ENCODE data around the gene PDIA2. TPM values are rescaled to one million over a fixed set of nuclear protein-coding genes. Genes with fewer than 3 reads are reported as not detected.
A peak's percentile ranks its signal among the peaks of the same experiment; 100 is the strongest.

PDIA2 gene, protein sequence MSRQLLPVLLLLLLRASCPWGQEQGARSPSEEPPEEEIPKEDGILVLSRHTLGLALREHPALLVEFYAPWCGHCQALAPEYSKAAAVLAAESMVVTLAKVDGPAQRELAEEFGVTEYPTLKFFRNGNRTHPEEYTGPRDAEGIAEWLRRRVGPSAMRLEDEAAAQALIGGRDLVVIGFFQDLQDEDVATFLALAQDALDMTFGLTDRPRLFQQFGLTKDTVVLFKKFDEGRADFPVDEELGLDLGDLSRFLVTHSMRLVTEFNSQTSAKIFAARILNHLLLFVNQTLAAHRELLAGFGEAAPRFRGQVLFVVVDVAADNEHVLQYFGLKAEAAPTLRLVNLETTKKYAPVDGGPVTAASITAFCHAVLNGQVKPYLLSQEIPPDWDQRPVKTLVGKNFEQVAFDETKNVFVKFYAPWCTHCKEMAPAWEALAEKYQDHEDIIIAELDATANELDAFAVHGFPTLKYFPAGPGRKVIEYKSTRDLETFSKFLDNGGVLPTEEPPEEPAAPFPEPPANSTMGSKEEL
- total RNA-seq = 0.84 TPM
- polyA plus RNA-seq (ENCODE audit: insufficient read depth in 1 of 8, insufficient read length in 8 of 8, low replicate concordance in 1 of 8) = 1 to 10 TPM in 1 of 8 donors, under 1 TPM in 7; 0.46 to 1.8 (median 0.60) TPM
- long read RNA-seq, donor 1 = 0 reads
- long read RNA-seq, donor 2 = 0 reads
- long read RNA-seq, donor 3 = 0 reads
- long read RNA-seq, donor 4 = 0 reads
- long read RNA-seq, donor 5 = 0 reads
- long read RNA-seq, donor 6 = 0 reads
- long read RNA-seq, donor 7 = 0 reads
- long read RNA-seq, donor 8 = 0 reads
- long read RNA-seq, donor 9 = 0 reads
- long read RNA-seq, donor 10 = 0 reads
- long read RNA-seq, donor 11 = 0 reads

DNA sequence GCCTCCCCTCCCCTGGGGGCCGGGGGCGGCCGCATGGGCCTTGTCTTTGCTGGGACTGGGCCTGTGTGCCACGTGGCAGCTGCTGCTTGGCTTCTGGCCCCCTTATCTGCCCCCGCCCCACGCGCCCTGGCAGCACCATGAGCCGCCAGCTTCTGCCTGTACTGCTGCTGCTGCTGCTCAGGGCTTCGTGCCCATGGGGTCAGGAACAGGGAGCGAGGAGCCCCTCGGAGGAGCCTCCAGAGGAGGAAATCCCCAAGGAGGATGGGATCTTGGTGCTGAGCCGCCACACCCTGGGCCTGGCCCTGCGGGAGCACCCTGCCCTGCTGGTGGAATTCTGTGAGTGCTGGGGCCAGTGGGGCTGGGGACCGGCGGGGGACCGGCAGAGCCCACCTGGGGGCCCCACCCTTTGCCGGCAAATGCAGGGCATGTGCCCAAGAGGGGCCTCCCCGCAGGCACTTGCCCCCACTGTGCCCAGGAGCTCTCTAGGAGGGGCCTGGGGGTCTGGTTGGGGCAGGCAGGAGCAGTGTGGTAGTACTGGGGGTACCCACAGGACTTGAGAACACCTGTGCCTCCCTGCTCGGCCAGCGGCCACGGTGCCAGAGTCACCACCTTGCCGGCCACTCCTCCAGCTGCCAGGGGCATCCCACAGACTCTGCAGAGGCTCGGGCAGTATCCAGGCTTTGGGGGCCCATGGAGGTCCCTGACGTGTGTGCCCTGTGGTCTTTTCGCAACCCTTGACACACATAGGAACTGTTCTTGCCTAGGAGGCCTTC, at the start of gene PDIA2:
PDIA2 (plus strand) TSS at position 132 of the 773 bp plus-strand sequence; CDS start at position 138, 6 bp downstream.
- no peak within 1 kb of the TSS for H3K27ac ChIP-seq (ENCODE audit: low read length)
- H3K9me3 ChIP-seq (replicated peaks; ENCODE audit: control insufficient read depth, low read depth, low read length) = no peaks in the 10 kb centered on the region
- DNase-seq = no peak
- peaks cover 20% of the 10 kb centered on the region for H3K36me3 ChIP-seq (ENCODE audit: control insufficient read depth, insufficient read depth, low read length)
- H3K4me1 ChIP-seq (ENCODE audit: control insufficient read depth, insufficient read depth, low read length) = peaks cover 13% of the 10 kb centered on the region
- no peak within 1 kb of the TSS for H3K4me3 ChIP-seq (ENCODE audit: low read length)
- peaks cover 45% of the 10 kb centered on the region for H3K27me3 ChIP-seq (ENCODE audit: control insufficient read depth, insufficient read depth, low read length)
- 70% methylated on average over 18 of the region's 25 CpGs for WGBS (ENCODE audit: insufficient coverage)

DNA sequence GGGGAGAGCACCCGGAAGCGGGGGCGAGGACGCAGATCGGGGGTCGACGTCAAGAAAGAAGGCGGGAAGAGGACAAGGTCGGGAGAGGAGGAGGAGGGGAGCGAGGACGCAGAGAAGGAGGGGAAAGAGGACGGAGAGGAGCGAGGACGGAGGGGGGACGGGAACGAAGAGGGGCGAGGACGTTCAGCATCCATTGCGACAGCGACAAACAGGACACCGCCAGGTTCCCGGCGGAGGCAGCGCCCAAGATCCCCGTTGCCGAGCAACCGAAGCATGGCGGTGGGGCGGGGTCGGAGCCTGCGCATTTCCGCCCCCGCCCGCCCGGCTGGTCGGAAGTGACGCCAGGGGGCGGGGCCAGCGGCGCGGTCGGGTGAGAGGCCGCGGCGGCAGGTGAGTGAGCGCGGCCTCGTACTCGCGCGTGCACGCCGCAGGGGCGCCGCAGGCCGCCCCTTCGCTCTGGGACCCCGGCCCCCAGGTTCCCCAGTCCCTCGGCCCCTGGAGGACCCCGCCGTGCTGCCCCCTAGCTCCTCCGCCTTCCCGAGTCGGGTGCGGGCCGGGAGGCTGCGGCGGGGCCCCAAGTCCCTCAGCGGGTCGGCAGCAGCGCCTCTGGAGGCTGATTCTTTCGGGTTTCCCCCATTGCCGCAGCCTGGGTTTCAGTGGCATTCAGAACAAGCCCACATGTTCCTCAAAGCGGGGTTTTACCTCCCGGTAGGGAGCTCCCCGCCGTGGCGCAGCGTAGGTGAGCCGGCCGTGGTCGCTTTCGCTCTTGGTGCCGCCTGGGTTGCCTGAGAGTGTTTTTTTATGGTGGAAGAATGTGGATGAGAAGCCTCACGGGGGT, 48.3 kb upstream of the PDIA2 start, which contains the start of gene FAM234A:
FAM234A (plus strand) TSS at position 354 of the 838 bp plus-strand sequence. CDS start 19,593 bp downstream, outside the sequence.
- peak within 1 kb of the TSS; percentile 91 for H3K4me3 ChIP-seq (ENCODE audit: low read length)
- H3K27ac ChIP-seq (ENCODE audit: low read length) = peak within 1 kb of the TSS; percentile 99
- H3K36me3 ChIP-seq (ENCODE audit: control insufficient read depth, insufficient read depth, low read length) = peaks cover 4% of the 10 kb centered on the region
- H3K9me3 ChIP-seq (replicated peaks; ENCODE audit: control insufficient read depth, low read depth, low read length) = no peaks in the 10 kb centered on the region
- DNase-seq = peak; percentile 97
- WGBS (ENCODE audit: insufficient coverage) = under 1% methylated on average over 85 of the region's 85 CpGs
- H3K27me3 ChIP-seq (ENCODE audit: control insufficient read depth, insufficient read depth, low read length) = no peaks in the 10 kb centered on the region
- H3K4me1 ChIP-seq (ENCODE audit: control insufficient read depth, insufficient read depth, low read length) = peaks cover 6% of the 10 kb centered on the region

DNA sequence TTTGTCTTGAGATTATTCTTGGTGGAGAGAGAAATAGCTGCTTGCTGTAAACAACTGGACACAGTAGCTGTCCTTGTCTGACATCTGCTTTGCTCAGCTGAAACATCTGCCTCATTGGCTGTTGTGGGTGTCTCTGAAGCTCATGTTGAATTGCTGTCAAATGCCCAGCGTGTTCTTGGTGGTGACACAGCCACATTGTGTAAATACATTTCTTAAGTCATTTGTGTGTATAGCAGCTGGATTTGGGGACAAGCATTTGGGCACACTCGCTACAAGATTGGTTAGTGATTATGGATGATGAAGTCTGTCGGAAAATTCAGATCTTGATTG, 43.1 kb upstream of the PDIA2 start:
- peaks cover 4% of the 10 kb centered on the region for H3K36me3 ChIP-seq (ENCODE audit: control insufficient read depth, insufficient read depth, low read length)
- DNase-seq = no peak
- peak overlapping the region; percentile 3 for H3K27ac ChIP-seq (ENCODE audit: low read length)
- H3K9me3 ChIP-seq (replicated peaks; ENCODE audit: control insufficient read depth, low read depth, low read length) = no peaks in the 10 kb centered on the region
- peaks cover 14% of the 10 kb centered on the region for H3K4me1 ChIP-seq (ENCODE audit: control insufficient read depth, insufficient read depth, low read length)
- no peak overlapping the region for H3K4me3 ChIP-seq (ENCODE audit: low read length)
- H3K27me3 ChIP-seq (ENCODE audit: control insufficient read depth, insufficient read depth, low read length) = no peaks in the 10 kb centered on the region
- WGBS (ENCODE audit: insufficient coverage) = 76% methylated on average over 2 of the region's 3 CpGs

DNA sequence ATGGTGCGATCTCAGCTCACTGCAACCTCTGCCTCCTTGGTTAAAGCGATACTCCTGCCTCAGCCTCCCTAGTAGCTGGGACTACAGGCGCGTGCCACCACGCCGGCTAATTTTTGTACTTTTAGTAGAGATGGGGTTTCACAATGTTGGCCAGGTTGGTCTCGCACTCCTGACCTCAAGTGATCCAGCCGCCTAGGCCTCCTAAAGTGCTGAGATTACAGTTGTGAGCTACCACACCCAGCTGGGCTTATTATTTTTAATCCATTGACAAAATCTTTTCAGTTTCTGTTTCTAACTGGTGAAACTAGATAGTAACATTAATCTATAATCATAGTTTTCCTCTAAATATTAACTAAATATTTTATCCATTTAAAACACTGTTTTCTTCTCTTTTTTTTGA, 42.4 kb upstream of the PDIA2 start:
- H3K27me3 ChIP-seq (ENCODE audit: control insufficient read depth, insufficient read depth, low read length) = no peaks in the 10 kb centered on the region
- no CpG with 5 or more reads among the region's 8 CpGs for WGBS (ENCODE audit: insufficient coverage)
- peaks cover 12% of the 10 kb centered on the region for H3K4me1 ChIP-seq (ENCODE audit: control insufficient read depth, insufficient read depth, low read length)
- H3K9me3 ChIP-seq (replicated peaks; ENCODE audit: control insufficient read depth, low read depth, low read length) = no peaks in the 10 kb centered on the region
- H3K27ac ChIP-seq (ENCODE audit: low read length) = no peak overlapping the region
- peaks cover 4% of the 10 kb centered on the region for H3K36me3 ChIP-seq (ENCODE audit: control insufficient read depth, insufficient read depth, low read length)
- H3K4me3 ChIP-seq (ENCODE audit: low read length) = no peak overlapping the region
- DNase-seq = no peak

DNA sequence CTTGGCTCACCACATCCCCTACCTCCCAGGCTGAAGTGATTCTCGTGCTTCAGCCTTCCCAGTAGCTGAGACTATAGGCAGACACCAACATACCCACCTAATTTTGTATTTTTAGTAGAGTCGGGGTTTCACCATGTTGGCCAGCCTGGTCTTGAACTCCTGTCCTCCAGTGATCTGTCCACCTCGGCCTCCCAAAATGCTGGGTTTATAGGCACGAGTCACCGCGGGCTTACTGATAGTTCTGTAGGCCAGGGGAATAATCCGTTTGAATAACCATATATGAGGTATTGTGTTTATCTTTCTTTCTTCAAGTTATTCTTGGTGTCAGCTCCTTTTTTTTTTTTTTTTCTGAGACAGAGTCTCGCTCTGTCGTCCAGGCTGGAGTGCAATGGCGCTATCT, 40.7 kb upstream of the PDIA2 start:
- Histone ChIP-seq H3K4me1 (ENCODE audit: control insufficient read depth, insufficient read depth, low read length) (peaks cover 10% of the 10 kb centered on the region), H3K9me3 (replicated peaks; ENCODE audit: control insufficient read depth, low read depth, low read length) (no peaks in the 10 kb centered on the region), H3K27ac (ENCODE audit: low read length) (no peak overlapping the region), H3K36me3 (ENCODE audit: control insufficient read depth, insufficient read depth, low read length) (peaks cover 3% of the 10 kb centered on the region), H3K27me3 (ENCODE audit: control insufficient read depth, insufficient read depth, low read length) (no peaks in the 10 kb centered on the region), H3K4me3 (ENCODE audit: low read length) (no peak overlapping the region)
- WGBS (ENCODE audit: insufficient coverage) = 92% methylated on average over 4 of the region's 10 CpGs
- no peak for DNase-seq

DNA sequence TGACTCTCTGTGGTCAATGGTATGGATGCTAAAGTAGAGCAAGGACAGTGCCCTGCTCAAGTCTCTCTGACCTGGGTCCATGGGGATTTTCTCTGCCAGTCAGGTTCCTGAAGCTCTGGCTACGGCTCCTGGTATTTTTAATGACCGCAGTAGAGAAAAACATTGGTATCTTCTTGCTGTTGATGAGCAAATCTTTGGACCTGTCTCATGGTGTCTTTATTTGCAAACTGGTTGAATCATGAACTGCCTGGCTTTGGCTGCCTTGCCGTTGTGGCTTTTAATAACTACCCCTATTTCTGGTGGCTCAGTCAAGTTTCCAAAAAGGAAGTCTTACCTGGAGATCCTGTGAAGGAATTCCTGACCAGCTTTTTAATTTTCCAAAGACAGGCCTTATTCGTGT, 39.6 kb upstream of the PDIA2 start:
- WGBS (ENCODE audit: insufficient coverage) = 81% methylated on average over 3 of the region's 4 CpGs
- Histone ChIP-seq H3K9me3 (replicated peaks; ENCODE audit: control insufficient read depth, low read depth, low read length) (no peaks in the 10 kb centered on the region), H3K27me3 (ENCODE audit: control insufficient read depth, insufficient read depth, low read length) (no peaks in the 10 kb centered on the region), H3K36me3 (ENCODE audit: control insufficient read depth, insufficient read depth, low read length) (no peaks in the 10 kb centered on the region), H3K4me3 (ENCODE audit: low read length) (no peak overlapping the region), H3K4me1 (ENCODE audit: control insufficient read depth, insufficient read depth, low read length) (peaks cover 10% of the 10 kb centered on the region), H3K27ac (ENCODE audit: low read length) (no peak overlapping the region)
- no peak for DNase-seq

DNA sequence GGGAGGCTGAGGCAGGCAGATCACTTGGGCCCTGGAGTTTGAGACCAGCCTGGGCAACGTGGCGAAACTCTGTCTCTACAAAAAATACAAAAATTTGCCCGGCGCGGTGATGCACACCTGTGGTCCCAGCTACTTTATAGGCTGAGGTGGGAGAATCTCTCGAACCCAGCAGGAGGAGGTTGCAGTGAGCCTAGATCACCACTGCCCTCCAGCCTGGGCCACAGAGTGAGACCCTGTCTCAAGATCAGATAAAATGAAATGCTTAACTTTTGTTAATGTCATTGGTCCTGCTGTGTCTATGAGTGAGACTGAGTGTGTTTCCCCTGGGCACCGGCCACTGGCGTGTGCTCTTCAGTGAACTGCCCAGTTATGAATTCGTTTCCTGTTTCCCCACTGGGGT, 37.9 kb upstream of the PDIA2 start:
- H3K27me3 ChIP-seq (ENCODE audit: control insufficient read depth, insufficient read depth, low read length) = no peaks in the 10 kb centered on the region
- DNase-seq = no peak
- peaks cover 4% of the 10 kb centered on the region for H3K4me1 ChIP-seq (ENCODE audit: control insufficient read depth, insufficient read depth, low read length)
- no peak overlapping the region for H3K27ac ChIP-seq (ENCODE audit: low read length)
- H3K9me3 ChIP-seq (replicated peaks; ENCODE audit: control insufficient read depth, low read depth, low read length) = no peaks in the 10 kb centered on the region
- peaks cover 4% of the 10 kb centered on the region for H3K36me3 ChIP-seq (ENCODE audit: control insufficient read depth, insufficient read depth, low read length)
- no peak overlapping the region for H3K4me3 ChIP-seq (ENCODE audit: low read length)
- WGBS (ENCODE audit: insufficient coverage) = 75% methylated on average over 4 of the region's 9 CpGs

DNA sequence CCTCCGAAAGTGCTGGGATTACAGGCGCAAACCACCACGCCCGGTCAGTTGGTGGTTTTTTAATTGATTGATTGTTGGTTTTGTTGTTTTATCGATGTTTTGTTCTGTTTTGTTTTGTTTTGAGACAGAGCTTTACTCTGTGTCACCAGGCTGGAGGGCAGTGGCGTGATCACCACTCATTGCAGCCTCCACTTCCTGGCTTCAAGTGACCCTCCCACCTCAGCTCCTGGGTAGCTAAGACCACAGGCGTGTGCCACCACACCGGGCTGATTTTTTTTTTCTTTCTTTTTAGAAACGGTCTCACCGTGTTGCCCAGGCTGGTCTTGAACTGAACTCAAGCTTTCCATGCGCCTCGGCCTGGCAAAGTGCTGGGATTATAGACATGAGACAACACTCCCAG, 35.9 kb upstream of the PDIA2 start:
- H3K9me3 ChIP-seq (replicated peaks; ENCODE audit: control insufficient read depth, low read depth, low read length) = no peaks in the 10 kb centered on the region
- WGBS (ENCODE audit: insufficient coverage) = 98% methylated on average over 5 of the region's 12 CpGs
- no peak overlapping the region for H3K27ac ChIP-seq (ENCODE audit: low read length)
- no peak overlapping the region for H3K4me3 ChIP-seq (ENCODE audit: low read length)
- H3K36me3 ChIP-seq (ENCODE audit: control insufficient read depth, insufficient read depth, low read length) = peaks cover 8% of the 10 kb centered on the region
- no peaks in the 10 kb centered on the region for H3K4me1 ChIP-seq (ENCODE audit: control insufficient read depth, insufficient read depth, low read length)
- DNase-seq = no peak
- no peaks in the 10 kb centered on the region for H3K27me3 ChIP-seq (ENCODE audit: control insufficient read depth, insufficient read depth, low read length)

DNA sequence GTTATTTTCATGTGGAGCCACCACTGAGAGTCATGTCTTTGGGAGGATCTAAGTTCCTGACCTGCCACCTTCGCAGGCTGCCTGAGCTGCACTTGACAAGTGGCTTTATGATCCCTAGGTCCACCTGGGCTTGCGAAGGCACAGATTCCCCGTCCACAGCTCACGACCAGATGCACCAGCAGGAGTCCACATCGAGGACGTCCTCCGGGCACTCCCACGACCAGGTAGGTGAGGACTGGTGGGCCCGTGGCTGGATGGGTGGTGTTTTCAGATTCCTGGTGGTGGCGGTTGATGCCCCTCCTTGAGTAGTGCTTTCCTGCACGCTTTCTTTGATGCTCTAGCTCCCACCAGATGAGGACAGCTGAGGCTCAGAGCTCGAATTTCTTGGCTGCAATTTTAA, 33.5 kb upstream of the PDIA2 start:
- WGBS (ENCODE audit: insufficient coverage) = 78% methylated on average over 11 of the region's 12 CpGs
- H3K4me3 ChIP-seq (ENCODE audit: low read length) = no peak overlapping the region
- no peaks in the 10 kb centered on the region for H3K4me1 ChIP-seq (ENCODE audit: control insufficient read depth, insufficient read depth, low read length)
- DNase-seq = no peak
- no peak overlapping the region for H3K27ac ChIP-seq (ENCODE audit: low read length)
- no peaks in the 10 kb centered on the region for H3K27me3 ChIP-seq (ENCODE audit: control insufficient read depth, insufficient read depth, low read length)
- H3K9me3 ChIP-seq (replicated peaks; ENCODE audit: control insufficient read depth, low read depth, low read length) = no peaks in the 10 kb centered on the region
- peaks cover 17% of the 10 kb centered on the region for H3K36me3 ChIP-seq (ENCODE audit: control insufficient read depth, insufficient read depth, low read length)
